HUDEP-2 (cell line): ENCODE data around the gene ZSWIM9.

Source experiments
- DNase-seq, 76 experiments: peaks; one replicate each; lab custom pipeline; 2025; ENCODE audit not compliant: unreplicated experiment in 76 of 76; lab: John Stamatoyannopoulos, UW

ZSWIM9 gene

DNA sequence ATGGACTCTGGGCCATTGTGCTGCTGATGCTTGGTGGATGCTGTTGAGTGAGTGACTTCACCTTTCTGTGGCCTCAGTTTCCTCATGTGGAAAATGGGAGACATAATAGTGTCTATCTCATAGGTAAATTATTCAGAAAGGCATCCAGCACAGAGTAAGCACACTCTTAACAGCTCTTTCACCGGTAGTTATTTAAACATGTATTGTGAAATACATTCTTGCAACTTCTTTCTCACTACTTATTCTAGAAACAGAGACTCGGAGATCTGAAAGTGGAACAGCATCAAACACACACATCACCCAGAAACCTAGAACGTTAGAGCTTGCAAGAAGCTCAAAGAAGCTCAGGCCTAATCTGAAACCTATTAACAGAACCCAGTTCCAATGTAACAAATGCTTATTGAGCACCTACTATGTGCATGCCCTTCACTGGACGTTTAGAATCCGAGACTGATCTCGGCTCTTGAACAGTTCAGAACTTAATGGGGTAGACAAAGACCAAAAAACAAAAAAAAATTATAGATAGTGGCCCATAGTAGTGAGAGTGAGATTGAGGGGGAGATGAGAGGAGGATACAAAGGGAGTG lies 4.1 kb downstream of the ZSWIM9 start:
- no peak for DNase-seq

- no peak for DNase-seq
Measured at GRCh38 chr19:48175578-48175977, 5.1 kb downstream of the ZSWIM9 start.

DNA sequence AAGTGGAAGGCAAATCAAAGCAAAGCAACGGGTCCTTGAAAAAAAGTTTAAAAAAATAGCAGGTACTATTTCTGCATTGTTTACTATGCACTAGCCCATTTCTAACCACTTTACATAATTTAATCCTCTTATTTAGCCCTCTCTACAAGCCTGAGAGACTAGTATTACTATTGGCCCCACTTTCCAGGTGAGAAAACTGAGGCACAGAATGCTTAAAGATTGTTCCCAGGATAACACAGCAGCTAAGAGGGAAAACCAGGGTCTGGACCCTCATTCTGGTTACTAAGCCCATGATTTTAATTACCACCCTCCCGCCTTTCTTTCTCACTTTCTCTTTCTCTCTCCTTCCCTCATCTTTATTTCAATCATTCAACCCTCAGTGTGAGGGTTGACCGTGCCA lies 5.7 kb downstream of the ZSWIM9 start:
- DNase-seq: no peak

DNA sequence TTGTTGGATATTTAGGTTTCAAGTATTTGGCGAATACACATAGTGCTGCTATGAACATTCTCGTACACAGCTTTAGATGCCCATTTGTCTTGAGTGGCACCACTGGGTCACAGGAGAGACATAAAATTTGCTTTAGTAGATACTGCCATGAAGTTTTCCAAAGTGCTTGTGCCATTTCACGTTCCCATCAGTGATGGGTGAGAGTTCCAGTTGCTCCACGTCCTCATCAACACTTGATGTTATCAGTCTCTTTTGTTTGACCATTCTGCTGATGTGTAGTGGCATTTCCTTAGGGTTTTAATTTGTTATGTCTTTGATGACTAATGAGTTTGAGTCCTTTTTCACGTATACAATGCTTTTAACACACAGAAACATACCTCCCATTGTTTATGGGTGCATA lies 11.0 kb downstream of the ZSWIM9 start:
- DNase-seq: no peak

DNA sequence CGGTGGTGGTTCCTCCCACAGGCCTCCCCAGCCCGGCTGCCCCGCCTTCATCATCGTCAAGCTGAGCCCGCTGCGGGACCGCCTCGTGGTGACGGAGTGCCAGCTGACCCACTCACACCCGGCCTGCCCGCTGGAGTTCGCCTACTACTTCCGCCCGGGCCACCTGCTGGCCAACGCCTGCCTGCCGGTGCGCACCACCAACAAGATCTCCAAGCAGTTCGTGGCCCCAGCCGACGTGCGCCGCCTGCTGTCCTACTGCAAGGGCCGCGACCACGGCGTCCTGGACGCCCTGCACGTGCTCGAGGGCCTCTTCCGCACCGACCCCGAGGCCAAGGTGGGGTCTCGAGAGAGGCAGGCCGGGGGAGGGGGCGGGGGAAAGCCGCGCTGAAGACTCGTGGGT lies 12.0 kb downstream of the ZSWIM9 start:
- no peak for DNase-seq

DNA sequence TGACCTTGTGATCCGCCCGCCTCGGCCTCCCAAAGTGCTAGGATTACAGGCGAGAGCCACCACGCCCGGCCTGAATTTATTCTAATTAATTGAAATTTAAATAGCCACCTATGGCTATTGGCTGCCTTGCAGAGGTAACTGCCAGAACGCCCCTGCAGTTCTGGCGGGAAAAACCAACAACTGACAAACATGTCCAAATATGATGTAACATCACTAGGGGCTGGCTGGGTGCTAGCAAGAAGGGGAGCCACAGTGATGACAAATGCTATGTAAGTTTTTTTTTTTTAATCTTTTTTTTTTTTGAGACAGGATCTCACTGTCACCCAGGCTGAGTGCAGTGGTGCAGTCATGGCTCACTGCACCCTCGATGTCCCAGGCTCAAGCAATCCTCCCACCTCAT lies 12.9 kb downstream of the ZSWIM9 start:
- DNase-seq: no peak

GRCh38 chr19:48186015-48186414 lies 15.5 kb downstream of the ZSWIM9 start:
- DNase-seq: no peak

GRCh38 chr19:48186541-48186991 lies 16.1 kb downstream of the ZSWIM9 start:
- no peak for DNase-seq

GRCh38 chr19:48190288-48190884 lies 19.9 kb downstream of the ZSWIM9 start:
- peak in 70 of 76 experiments; percentile 27 to 96 (median 80) for DNase-seq

- no peak for DNase-seq
Measured at GRCh38 chr19:48190885-48191284, 20.4 kb downstream of the ZSWIM9 start.

DNA sequence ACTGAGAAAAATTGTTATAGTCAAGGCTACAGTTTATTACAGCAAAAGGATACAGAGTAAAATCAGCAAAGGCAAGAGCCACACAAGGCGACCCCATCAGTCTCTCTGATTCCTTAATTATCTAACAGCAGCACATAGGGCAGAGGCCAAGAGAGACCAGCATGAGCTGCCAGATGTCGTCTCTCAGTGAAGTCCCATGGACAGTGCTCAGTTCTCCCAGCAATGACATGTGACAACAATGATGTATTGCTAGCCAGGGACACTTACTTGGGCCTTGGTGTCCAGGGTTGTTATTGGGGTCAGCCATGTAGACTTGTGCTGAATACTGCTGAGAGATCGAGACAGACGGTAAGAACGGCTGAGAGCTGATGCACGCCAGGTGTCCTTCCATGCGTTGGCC lies 22.3 kb downstream of the ZSWIM9 start:
- DNase-seq: no peak

- peak in 22 of 76 experiments; percentile 5 to 58 (median 22) for DNase-seq
Measured at GRCh38 chr19:48194041-48194843, 23.8 kb downstream of the ZSWIM9 start.

DNA sequence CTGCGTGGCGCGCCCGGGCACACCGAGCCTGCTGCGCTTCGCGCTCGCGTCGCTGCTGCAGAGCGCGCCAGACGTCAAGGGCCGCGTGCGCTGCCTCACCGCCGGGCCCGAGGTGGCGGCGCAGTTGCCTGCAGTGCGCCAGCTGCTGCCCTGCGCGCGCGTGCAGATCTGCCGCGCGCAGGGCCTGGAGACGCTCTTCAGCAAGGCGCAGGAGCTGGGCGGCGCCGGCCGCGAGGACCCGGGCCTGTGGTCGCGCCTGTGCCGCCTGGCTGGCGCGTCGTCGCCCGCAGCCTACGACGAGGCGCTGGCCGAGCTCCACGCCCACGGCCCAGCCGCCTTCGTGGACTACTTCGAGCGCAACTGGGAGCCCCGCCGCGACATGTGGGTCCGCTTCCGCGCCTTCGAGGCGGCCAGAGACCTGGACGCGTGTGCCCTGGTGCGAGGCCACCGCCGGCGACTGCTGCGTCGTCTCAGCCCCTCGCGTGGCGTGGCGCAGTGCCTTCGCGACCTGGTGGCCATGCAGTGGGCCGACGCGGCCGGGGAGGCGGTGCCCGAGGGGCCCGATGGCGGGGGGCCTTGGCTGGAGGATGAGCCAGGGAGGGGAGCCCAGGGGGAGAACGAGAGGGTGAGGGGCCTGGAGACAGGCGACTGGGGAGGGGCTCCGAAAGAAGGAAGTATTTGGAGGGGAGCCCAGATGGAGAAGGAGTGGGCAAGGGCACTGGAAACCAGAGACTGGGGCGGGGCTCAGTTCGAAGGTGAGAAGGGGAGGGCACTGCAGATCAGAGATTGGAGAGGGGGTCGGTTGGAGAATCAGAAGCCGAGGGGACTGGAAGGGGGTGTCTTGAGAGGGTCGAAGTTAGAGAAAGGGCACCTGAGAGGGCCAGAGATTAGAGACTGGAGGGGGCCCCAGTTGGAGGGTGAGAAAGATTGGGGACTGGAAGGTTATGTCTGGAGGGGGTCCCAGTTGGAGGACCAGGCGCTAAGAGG lies 24.7 kb downstream of the ZSWIM9 start:
- no peak for DNase-seq

DNA sequence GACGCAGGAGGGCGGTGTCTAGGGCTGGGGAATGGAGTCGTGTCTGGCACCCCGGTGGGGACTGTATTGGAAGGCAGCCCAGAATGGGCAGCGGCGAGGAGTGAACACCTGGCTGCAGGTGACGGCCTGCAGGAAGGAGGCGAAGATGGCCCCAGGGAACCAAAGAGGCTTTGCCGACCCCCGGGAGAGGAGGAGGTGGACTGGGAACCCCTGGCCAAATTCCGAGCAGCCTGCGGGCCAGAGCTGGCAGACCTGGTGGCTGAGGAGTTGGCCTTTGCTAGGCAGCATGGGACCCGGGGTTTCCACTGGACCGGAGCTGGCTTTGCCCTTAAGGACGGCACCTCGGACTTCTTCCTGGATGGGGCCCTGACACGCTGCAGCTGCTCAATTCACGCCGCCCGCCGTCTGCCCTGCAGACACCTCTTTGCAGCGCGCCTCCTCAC lies 25.9 kb downstream of the ZSWIM9 start:
- no peak for DNase-seq

GRCh38 chr19:48196933-48197665 lies 26.6 kb downstream of the ZSWIM9 start:
- no peak for DNase-seq

DNA sequence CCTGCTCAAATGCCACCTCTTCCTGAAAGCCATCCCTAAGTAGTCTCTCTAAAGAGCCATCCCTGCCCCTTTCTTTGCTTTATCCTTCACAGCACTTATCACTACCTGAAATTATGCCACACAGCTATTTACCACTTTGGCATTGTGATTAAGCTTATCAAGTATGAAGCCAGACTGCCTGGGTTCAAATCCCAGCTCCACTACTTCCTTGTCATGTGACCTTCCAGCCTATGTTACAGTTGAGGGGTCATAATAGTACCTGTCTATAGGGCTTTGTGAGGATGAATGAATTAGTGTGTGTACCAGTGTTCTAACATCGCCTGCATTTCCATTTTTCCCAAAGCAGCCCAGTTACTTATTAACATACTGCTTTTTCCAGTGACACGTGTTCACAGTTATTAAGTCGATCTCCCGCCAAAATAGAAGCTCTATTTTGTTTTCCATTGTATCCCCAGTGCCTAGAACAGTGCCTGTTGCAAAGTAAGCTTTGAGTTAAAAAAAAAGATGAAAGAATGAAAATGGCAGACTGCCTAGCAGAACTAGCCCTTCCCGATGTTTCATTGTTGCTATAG lies 32.8 kb downstream of the ZSWIM9 start:
- DNase-seq: peak in 47 of 76 experiments; percentile 10 to 68 (median 34)

DNA sequence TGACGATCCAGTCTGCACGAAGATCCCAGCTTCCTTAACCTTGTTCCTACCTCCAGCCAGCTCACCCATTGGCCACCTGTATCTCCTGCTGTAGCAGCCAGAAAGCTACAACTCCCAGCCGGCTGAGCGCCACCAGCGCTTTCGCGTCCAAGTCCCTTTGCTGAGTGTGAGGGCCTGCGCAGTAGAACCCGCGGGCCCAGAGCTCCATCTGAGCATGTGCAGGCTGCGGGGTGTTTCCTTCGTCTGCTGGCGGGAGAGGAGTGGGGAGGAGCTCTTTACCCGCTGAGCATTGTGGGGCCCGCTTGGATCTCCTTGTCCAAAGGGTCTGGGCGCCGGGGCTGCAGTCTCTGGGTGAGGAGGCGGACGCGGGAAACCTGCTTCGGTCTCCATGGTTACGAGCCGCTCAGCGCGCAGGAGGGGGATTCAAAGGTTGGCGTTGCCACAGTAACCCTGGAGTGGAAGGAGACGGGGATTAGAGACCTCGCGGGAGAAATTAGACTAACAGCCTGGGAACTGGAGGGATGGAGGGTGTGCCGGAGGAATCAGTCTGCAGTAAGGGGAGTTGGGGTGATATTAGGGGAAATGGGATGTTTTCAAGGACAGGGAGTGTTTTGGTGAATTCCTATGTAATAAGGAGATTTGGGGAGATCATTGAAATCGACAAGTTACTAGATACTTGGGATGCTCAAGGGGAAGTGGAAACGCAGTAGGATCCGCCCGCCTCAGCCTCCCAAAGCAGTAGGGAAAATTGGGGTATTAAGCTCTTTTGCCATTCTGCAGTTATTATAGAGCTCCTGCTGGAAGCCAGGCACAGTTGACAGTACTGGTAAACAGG lies 33.5 kb downstream of the ZSWIM9 start:
- DNase-seq: peak in 75 of 76 experiments; percentile 70 to 97 (median 94)

DNA sequence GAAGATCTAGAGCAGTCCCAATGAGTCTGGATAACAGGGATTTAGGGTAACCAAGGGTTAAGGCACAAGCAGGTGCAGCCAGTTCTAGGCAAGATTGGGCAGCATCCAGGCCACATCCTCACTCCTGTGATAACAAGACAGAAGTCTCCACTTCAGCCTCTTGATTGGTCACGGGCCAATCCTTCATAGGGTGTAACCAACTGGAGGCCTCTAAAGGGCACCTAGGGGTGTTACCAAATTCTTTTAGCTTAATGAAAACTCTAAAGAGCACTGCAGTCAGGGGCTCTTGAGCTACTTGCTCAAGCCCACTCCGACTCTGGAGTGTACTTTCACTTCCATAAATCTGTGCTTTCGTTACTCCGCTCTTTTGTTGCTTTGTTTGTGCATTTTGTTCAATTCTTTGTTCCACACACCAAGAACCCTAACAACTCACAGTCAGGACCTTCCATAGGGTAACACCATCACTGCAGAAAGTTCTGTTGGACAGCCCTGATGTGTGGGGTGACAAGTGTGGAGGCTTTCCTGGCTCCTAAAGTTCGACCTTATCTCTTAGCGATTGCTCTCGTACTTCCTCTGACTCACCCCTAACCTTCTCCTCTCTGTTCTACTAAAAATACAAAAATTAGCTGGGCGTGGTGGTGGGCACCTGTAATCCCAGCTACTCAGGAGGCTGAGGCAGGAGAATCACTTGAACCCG lies 36.1 kb downstream of the ZSWIM9 start:
- peak in 73 of 76 experiments; percentile 16 to 87 (median 65) for DNase-seq
